Activated CD4-positive, CD25-positive, alpha-beta regulatory T cell treated with anti-CD3 and anti-CD28 coated beads, Interleukin-2, amount 50 U/mL, for 72 hours (primary cell): Measurements from ENCODE around the gene SPPL3.
"Not testable (repeated sequence)": the region's sequence is repeated elsewhere in the genome, so short reads cannot be mapped to it uniquely, and the experiment has no call there.

Experiments
- DNase-seq: peaks from one replicate; pipeline ENCODE4 v3.0.0; 2021

SPPL3 gene

DNA sequence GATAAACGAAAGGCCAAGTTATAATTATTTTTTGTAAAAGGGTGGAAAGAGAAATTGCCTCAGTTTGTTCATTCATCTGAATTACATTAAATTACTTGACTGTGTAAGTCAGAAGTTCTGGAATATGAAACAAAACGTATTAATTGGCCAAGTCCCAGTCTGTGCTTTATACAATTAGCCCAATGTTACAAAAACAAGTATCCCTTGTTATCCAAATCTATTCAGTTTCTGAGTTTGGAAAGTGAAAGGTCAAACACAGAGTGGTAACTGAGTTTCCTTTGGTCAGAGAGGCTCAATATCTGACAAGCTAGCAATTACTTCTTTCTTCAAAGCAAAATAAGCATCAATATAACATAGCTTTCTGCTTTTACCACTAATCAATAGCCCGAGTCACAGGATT lies 62.6 kb downstream of the SPPL3 start:
- no peak for DNase-seq

DNA sequence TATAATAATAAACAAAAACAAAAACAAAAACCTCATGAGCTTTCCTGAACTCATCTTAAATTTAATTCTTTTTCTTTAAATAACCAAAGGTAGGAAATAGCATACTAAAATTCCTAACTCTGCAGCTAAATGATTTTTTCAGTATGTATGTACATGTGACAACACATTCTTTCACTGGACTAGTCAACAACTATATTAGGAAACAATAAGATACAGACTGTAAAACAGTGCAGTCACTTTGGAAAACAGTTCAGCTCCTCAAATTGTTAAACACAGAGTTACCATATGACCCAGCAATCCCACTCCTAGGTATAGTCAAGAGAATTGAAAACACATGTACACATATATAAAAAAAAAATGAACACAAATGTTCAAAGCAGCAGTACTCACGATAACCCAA lies 64.7 kb downstream of the SPPL3 start:
- no peak for DNase-seq

DNA sequence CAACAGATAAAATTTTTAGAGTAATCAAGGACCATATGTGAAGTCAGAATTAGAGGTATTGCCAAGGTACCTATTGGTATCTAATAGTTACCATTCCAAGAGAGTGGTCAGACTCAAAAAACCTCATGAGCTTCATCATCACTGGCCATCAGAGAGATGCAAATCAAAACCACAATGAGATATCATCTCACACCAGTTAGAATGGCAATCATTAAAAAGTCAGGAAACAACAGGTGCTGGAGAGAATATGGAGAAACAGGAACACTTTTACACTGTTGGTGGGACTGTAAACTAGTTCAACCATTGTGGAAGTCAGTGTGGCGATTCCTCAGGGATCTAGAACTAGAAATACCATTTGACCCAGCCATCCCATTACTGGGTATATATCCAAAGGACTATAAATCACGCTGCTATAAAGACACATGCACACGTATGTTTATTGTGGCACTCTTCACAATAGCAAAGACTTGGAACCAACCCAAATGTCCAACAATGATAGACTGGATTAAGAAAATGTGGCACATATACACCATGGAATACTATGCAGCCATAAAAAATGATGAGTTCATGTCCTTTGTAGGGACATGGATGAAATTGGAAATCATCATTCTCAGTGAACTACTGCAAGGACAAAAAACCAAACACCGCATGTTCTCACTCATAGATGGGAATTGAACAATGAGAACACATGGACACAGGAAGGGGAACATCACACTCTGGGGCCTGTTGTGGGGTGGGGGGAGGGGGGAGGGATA lies 65.4 kb downstream of the SPPL3 start:
- not testable (repeated sequence) for DNase-seq

DNA sequence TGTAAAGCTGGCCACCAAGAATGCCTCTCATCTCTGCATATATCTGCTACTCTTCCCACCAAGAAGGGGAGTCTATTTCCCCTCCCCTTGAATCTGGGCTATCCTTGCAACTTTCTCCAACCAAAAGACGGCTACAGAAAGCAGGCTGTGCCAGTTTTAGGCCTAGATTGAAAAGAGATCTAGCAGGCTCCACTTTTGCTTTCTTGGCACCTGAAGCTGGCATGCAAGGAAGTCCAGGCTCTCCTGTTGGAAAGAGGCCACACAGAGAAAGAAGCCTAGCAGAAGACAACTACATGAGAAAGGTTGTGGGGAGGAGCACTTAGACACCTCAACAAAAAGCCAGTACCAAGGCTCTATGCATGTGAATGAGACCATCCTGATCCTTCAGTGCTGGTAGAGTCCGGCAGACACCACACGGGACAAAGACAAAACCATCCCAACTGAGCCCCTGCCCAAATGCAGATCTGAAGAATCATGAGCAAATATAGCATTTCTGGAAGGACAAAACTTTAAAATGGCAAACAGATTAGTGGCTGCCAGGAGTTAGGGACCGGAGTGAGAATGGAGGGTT lies 68.0 kb downstream of the SPPL3 start:
- no peak for DNase-seq

DNA sequence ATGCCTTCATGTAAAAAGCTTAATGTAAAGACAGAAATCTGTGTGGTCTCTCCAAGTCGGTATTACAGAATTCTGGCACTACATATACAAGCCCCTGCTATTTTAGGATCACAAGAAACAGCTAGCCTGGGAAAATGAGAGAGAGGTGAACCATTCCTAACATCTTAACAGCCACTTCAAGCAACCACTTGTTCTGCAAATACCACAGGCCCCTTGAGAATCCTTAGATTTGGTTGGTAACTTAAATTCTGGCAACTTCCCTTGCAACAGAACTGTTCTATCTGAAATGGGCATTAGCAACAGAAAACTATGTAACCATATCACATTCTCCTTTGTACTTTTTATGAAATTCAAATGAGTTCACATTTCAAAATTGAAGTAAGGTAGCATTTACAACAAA lies 68.5 kb downstream of the SPPL3 start:
- no peak for DNase-seq

DNA sequence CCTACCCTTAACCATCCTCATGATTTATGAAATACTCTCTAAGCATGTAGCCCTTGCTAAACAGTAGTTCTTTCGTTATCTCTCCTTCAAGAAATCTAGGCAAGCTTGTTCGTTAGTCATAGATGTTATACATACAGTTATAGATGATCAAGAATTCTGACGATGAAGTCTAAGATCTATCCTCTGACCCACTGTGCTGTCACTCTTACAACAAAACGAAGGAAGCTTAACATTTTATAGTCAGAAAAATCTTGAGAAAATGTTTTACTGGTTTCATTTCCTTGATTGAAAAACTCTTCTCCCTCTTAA lies 68.9 kb downstream of the SPPL3 start:
- DNase-seq = no peak

DNA sequence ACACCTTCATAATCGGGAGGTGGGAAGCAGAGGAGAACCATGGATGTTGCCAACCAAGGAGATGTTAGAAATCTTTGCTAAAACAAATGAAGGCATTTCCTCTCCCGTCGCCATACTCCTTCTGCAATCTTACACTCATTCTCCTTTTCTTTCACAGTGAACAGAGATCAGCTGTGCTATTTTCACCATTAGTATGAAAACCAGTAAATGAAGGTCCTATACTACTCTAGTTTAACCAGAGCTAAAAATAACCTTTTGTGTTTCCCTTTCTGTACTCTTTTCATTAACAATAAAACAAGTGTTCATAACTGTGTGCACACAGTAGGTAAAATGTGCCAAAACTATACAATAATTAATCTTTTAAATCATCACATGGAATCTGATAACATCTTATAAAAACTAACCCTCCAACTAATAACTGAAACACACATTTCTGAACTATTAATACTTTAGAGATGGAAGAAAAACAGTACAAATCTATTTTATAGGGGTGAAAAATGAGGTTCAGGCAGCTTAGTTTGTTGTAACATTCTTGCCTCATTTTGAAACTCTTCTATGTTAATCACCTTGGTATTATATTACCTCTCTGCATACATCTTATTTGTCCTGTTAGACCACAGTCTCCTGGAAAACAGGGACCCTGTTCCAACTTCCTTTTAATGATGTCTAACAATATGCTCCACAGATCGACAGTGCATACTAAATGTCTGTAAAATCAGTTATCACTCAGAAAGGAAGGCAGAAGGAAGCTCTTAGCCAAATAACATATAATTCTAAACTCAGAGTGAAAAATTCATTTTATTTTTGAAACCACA lies 69.5 kb downstream of the SPPL3 start:
- no peak for DNase-seq

DNA sequence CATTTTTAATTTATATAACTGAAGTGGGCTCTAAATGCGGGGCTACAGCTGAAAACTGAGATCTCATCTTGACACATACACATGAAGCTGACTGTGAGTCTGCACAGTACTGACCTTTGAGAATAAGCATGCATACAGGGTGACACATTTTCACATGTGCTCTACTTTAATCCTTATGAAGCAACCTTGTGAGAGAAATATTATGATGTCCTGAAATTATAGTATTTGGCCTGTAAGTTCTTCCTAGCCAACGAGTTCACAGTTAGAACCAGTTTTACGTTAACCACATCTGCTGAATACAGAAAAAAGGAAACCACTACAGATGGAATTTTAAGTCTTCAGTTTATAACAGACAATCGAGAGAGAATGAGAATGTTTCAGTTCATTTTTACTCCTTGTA lies 70.3 kb downstream of the SPPL3 start:
- no peak for DNase-seq

DNA sequence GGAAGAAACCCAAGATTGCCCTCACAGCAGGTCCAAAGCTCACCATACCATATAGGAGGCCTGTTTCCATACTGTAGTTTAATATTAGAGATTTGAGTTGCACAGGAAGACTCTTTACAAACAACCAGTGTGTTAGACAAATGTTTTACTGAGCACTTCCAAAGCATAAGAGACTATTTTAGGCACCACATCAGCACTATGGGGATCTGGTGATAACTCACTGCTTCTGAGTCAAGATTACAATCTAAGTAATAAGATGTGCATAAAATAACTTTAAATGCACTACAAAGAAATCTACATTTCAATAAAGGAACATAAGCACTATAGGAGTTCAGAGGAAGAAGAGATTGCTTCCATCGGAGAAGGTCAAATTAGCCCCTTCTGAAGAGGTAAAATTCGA lies 71.4 kb downstream of the SPPL3 start:
- DNase-seq = no peak

DNA sequence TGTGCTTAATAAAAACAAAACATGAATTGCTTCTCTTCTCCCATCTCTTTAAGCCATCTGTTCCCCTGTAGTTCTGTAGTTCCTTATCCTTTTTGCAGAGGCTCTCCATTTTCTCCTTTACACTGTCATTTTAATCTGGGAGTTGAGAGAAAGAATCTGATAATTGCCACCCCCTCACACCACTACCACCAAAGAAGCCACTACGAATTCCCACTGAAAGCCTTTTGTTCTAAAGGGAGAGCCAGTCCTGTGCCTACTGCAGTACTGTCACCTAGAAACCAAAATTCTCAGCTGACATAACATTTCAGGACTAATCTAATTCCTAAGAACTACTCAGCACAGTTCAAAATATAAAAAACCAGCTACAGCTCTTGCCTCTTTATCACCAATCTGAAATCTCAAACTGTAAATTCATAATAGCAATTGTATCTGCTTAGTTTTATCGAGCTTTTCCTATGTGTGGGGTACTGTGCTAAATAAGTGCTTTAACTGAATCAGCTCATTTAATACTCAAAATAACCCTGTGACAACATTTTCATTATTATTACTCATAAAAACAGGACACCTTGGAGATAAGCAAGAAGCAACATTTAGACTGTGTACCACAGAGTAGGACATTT lies 72.4 kb downstream of the SPPL3 start:
- no peak for DNase-seq

DNA sequence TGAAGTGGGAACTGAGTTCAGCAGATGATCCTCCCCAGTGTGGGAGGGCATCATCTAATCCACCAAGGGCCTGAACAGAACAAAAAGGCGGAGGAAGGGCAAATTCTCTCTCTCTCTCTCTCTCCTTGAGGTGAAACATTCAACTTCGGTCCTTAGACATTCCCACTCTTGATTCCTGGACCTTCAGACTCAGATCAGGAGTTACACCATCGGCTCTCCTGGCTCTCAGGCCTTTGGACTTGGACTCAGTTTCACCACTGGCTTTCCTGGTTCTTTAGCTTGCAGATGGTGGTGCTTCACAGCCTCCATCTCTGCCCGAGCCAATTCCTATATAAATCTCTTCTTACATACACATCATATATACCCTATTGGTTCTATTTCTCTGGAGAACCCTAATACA lies 73.2 kb downstream of the SPPL3 start:
- no peak for DNase-seq

DNA sequence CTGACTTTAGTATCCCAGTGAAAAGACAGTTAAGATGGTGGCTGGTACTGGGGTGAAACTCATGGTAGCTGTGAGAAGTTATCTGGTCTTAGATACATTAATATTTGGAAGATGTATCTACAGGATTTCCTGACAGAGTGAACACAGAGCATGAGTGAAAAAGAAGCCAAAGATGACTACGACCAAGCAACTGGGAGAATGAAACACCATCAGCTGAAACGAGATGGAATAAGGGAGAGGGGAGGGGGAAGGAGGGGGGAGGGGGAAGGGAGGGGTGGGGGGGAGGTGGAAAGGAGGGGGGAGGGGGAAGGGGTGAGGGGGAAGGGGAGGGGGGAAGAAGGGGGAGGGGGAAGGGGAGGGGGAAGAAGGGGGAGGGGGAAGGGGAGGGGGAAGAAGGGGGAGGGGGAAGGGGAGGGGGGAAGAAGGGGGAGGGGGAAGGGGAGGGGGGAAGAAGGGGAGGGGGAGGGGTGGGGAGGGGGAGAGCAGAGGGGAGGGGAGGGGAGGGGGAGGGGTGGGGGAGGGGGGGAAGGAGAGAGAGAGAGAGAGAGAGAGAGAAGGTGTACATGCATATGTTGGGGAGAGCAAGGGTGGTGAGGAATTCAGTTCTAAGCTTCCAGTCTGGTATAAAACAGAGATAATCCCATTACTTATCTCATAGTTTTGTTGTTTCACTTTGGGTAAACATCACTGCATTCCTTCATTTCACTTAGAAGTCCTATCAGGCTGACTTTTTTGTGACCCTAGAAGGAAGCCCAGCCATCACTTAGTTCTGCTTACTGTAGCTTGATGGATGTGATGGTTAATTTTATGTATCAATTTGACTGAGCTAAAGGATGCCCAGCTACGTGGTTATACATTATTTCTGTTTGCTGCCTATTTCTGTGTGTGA lies 73.9 kb downstream of the SPPL3 start:
- no peak for DNase-seq

DNA sequence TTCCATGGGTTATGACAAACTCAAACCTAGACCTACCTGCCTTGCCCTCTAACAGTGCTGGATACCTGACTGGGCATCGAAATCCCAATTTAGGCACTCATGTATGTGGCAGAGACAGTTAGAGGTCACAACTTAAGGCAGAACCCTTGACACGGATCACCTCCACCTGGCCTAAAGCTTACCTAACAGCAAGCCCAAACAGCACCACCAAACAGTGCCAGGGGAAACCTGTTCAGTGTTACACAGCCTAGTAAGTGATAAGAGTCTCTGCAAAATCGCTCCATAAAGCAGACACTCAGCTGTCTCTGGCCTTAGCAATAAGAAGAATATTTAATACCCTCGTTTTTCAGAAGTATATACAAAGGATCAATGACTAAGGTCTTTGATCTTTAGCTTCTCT lies 77.8 kb downstream of the SPPL3 start:
- DNase-seq = no peak

DNA sequence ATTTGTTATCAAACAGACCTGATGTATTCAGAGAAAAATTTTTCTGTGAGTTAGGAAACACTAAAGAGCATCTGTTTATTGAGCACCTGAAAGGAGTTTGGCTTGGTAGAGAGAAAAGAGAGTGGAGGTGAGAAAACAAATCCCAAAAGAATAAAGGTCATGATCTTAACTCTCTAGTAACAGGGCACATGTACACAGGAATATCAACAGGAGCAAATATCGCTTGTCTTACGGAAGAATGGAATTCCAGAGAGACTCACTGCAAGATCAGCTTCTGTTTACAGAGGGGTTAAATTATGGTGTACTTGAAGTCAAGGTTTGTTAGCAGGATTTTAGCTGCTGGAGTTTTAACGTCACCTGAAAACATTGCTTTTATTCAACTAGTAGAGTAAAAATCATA lies 78.8 kb downstream of the SPPL3 start:
- no peak for DNase-seq

DNA sequence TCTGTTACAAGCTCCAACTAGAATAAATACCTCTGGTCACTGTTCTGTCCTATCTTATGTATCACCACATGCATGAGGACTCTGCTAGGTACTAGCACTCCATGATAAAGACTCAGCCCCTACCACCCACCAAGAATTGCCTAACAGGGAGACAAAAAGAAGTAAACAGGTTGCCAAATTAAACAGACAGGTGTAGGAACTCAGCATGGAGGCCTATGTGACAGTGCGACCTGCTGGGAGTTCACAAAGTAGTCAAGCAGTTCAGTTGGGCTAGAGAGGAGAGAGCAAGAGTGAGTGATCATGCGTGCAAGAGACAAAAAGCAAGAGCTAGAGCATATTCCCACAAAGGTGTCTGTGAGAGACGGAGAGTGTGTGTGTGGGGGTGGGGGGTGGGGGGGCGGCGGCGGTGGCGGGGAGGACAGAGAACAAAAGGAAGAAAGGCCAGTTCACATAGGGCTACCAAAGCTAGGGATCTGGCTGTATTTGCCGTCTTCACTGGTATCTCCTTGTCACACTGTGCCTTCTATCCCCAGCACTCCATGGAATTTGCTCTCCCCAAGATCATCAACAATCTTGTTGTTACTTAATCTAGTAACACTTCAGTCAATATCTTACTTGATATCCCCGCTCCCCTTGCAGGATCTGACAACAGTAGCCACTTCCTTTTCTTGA lies 81.2 kb downstream of the SPPL3 start:
- DNase-seq = no peak

DNA sequence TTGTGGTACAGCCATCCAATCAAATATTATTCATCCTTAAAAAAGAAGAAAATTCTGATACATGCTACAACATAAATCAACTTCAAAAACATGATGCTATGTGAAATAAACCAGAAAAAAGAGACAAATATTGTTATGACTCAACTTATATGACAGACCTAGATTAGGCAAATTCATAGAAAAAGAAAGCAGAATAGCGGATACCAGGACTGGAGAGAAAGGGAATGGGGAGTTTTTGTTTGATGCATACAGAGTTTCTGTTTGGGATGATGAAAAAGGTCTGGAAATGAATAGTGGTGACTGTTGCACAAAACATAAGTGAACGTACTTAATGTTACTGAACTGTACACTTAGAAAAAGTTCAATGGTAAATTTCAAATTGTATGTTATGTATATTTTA lies 82.3 kb downstream of the SPPL3 start:
- DNase-seq = no peak

DNA sequence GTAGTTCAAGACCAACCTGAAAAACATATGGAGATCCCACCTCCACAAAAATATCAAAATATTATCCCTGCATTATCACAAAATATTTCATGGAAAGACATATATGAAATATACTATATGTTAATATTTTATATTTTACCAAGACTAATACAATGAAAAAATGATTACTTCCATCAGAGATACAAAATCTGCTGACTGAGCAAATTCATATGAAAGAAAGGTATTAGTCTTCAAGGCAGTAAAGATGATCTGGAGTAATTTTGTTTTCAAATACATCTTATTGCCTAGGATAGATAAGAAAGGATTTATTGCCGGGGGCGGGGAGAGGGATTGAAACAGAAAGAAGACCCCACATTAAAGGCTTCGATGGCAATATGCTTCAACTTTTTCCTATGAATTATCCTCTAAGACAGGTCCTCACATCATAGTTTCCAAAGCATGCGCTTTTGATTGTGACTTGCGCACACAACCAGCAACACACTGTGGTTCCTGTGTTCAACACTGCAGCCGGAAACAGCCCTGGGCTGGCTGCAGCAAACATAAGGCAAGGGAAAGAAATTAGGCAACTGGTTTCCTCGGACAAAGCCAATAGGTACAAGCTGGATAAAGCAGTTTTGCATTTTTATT lies 83.2 kb downstream of the SPPL3 start:
- no peak for DNase-seq

DNA sequence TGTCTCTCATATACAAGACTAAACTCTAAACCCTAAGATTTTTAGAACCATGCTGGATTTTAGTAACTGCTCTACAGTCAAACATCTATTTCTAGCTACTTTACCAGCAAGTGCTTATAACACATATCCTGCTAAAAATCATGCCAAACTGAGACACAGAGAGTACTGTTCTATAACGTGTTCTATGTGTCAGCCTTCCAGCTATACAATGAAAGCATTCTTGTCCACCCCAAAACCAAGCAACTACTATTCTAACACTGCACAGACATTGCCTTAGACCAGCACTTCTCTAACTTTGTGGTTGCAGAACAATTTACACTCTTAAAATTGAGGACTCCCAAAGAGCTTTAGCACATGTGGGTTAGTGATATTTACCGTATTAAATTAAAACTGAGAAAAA lies 85.7 kb downstream of the SPPL3 start:
- DNase-seq = no peak

DNA sequence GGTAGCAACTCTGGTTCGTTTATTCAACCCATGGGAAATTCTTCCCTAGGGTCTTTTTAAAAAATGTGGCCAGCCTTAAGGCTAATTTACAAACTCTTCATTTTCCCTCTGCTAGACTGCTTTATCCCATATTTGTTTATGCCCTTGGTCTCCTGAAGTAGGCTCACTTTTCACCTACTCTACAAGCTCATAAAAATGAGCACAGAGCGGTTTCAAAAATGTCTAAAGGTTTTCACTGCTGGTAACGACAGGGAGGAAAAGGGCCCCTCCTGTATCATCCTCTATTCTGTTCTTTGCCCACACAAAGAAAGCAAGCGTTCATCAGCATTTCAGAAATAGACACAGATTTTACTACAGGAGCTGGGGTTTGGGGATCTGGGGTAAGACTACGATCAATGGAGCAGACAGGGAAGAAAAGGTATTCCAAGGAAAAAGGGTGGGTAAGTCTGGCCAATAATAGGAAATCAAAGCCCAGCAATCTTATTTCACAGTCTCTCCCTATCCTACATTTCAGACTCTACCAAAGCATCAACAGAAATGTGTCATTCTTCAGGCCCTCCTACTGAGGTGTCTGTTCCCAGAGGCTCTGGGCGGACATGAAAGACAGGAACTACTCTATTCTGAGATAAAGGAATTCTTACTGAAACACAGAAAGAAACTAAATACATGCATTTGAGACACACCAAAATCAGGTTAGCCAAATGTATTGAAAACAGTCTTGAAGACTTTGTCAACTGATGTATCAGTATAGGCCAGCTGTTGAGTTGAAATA lies 86.4 kb downstream of the SPPL3 start:
- DNase-seq = no peak

DNA sequence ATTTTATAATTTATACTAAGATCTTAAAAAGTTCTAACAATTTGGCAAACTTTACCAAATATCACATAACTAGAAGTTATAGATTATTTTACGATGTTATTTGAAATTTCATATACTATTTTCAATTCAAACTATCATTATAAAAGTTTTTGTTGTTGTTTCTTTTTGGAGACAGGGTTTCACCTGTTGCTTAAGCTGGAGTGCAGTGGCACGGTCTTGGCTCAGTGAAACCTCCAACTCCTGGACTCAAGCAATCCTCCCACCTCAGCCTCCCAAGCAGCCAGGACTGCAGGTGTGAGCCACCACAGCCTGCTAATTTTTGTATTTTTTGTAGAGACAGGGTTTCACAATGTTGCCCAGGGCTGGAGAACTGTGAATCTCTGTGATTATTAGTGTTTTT lies 87.8 kb downstream of the SPPL3 start:
- no peak for DNase-seq

DNA sequence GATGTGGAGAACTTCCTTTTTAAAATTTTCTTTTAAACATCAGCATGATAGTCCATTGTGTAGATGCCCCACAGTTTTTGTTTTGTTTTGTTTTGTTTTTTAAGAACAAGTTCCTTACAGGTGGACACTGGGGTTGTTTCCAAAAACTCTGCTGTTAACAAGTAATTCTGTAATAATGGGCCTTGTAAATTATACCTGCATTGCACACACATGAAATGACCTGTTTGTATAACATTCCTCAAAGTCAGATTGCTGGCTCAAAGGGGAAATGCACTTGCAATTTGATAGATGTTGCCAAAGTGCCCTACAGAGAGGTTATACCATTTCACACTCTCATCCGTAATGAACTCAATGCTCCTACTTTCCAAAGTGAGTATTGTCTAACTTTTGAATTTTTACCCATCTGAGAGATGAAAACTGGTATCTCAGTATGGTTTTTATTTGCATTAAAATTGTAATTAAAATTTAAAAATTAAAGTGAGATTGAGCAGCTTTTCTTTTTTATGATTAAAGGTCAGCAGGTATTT lies 89.2 kb downstream of the SPPL3 start:
- DNase-seq = no peak
